Measurements from ENCODE around the gene REXO4. TPM values are rescaled to one million over a fixed set of nuclear protein-coding genes. Genes with fewer than 3 reads are reported as not detected.
"Not testable (repeated sequence)": the region's sequence is repeated elsewhere in the genome, so short reads cannot be mapped to it uniquely, and the experiment has no call there.

The REXO4 gene
- total RNA-seq, 1 donor: 12.5 TPM

GRCh38 chr9:133456409-133456808, 38.6 kb upstream of the REXO4 start:
- DNase-seq (ENCODE audit: low read depth): no peak
- TF ChIP-seq, protein P1, sequence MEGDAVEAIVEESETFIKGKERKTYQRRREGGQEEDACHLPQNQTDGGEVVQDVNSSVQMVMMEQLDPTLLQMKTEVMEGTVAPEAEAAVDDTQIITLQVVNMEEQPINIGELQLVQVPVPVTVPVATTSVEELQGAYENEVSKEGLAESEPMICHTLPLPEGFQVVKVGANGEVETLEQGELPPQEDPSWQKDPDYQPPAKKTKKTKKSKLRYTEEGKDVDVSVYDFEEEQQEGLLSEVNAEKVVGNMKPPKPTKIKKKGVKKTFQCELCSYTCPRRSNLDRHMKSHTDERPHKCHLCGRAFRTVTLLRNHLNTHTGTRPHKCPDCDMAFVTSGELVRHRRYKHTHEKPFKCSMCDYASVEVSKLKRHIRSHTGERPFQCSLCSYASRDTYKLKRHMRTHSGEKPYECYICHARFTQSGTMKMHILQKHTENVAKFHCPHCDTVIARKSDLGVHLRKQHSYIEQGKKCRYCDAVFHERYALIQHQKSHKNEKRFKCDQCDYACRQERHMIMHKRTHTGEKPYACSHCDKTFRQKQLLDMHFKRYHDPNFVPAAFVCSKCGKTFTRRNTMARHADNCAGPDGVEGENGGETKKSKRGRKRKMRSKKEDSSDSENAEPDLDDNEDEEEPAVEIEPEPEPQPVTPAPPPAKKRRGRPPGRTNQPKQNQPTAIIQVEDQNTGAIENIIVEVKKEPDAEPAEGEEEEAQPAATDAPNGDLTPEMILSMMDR (IDR thresholded peaks at IDR 0.05; ENCODE audit: insufficient read depth, low read depth, low read length): no peak
- no peak overlapping the region for H3K4me3 ChIP-seq (ENCODE audit: low read depth, low read length)

DNA sequence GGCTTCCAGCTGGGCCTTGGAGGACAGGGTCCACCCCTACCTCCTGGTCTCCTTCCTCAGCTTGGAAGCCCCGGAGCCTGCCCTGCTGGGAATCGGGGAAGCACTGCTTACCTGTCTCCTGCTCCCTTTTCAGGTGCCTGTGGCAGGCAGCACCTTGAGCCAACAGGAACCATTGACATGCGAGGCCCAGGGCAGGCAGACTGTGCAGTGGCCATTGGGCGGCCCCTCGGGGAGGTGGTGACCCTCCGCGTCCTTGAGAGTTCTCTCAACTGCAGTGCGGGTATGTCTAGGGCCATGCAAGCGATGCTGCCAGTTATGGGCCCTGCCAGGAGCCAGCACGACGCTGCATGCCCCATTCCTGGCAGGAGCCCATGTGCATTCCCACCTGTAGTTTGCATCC, 38.1 kb upstream of the REXO4 start:
- DNase-seq (ENCODE audit: low read depth): no peak
- no peak overlapping the region for H3K4me3 ChIP-seq (ENCODE audit: low read depth, low read length)
- TF ChIP-seq, protein P1 (IDR thresholded peaks at IDR 0.05; ENCODE audit: insufficient read depth, low read depth, low read length): no peak

GRCh38 chr9:133454943-133455673, 37.3 kb upstream of the REXO4 start:
- TF ChIP-seq, protein P1 (IDR thresholded peaks at IDR 0.05; ENCODE audit: insufficient read depth, low read depth, low read length): no peak
- DNase-seq (ENCODE audit: low read depth): no peak
- no peak overlapping the region for H3K4me3 ChIP-seq (ENCODE audit: low read depth, low read length)

- H3K4me3 ChIP-seq (ENCODE audit: low read depth, low read length): no peak overlapping the region
- TF ChIP-seq, protein P1 (IDR thresholded peaks at IDR 0.05; ENCODE audit: insufficient read depth, low read depth, low read length): no peak
Measured at GRCh38 chr9:133454325-133454724, 36.5 kb upstream of the REXO4 start.

DNA sequence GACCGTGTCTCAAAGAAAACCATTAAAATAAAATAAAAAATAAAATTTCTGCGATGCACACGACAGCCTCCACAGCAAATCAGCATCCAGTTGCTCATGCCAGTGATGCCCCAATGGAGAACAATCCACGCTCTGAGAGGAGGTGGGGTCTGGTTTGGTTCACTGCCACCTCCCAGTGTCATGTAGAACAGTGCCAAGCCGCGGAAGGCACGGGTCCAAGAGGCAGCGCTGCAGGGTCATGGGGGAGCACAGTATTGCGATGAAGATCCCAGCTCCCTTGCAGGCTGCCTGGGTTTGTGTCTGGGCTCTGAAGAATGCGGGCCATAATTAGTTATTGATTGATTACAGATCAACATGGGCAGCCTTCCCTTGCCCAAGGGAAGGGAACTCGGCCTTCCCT, 35.8 kb upstream of the REXO4 start:
- DNase-seq (ENCODE audit: low read depth): no peak
- TF ChIP-seq, protein P1 (IDR thresholded peaks at IDR 0.05; ENCODE audit: insufficient read depth, low read depth, low read length): no peak
- no peak overlapping the region for H3K4me3 ChIP-seq (ENCODE audit: low read depth, low read length)

More at GRCh38 chr9:133454325-133454724, 36.5 kb upstream of the REXO4 start:
- DNase-seq (ENCODE audit: low read depth): no peak

DNA sequence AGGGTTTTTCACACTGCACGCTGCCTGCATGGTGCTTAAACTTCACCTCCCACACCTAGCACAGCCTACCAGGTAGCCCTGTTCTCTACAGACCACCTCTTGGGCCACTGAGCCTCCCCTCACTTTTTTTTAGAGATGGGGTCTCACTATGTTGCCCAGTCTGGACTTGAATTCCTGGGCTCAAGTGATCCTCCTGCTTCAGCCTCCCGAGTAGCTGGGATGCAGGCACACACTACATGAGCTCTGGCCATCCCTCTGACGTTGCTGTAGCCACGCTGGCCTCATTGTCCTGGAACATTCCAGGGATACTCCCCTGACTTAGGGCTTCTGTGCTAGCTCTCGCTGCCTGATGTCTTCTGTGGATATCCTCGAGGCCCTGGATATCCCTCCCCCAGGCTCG, 34.8 kb upstream of the REXO4 start:
- TF ChIP-seq, protein P1 (IDR thresholded peaks at IDR 0.05; ENCODE audit: insufficient read depth, low read depth, low read length): no peak
- DNase-seq (ENCODE audit: low read depth): no peak
- H3K4me3 ChIP-seq (ENCODE audit: low read depth, low read length): no peak overlapping the region

DNA sequence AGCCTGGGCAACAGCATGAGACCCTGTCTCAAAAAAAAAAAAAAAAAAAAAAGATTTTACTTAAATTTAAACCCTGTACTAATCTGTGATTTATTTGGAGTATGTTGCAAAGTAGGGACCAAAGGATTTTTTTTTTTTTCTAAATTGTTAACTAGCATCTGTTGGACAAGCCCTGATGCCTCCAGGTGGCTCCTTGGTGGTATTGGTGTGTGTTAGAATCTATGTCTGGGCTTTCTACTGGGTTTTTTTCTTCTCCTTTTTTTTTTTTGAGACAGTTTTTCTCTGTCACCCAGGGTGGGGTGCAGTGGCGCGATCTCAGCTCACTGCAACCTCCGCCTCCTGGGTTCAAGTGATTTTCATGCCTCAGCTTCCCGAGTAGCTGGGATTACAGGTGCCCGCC, 34.1 kb upstream of the REXO4 start:
- DNase-seq (ENCODE audit: low read depth); H3K4me3 ChIP-seq (ENCODE audit: low read depth, low read length): not testable (repeated sequence)

Measured in fibroblast of villous mesenchyme (primary cell).